HG02885 (cell line): Measurements from ENCODE around the gene OTUD4.
"Not testable (repeated sequence)": the region's sequence is repeated elsewhere in the genome, so short reads cannot be mapped to it uniquely, and the experiment has no call there.

Source experiments
- ATAC-seq: cut with Tn5 transposase; IDR thresholded peaks from one replicate; pipeline ENCODE4 v1.9.1; 2021; ENCODE audit warnings: mild to moderate bottlenecking; ENCODE audit not compliant: unreplicated experiment, poor library complexity

Gene OTUD4

DNA sequence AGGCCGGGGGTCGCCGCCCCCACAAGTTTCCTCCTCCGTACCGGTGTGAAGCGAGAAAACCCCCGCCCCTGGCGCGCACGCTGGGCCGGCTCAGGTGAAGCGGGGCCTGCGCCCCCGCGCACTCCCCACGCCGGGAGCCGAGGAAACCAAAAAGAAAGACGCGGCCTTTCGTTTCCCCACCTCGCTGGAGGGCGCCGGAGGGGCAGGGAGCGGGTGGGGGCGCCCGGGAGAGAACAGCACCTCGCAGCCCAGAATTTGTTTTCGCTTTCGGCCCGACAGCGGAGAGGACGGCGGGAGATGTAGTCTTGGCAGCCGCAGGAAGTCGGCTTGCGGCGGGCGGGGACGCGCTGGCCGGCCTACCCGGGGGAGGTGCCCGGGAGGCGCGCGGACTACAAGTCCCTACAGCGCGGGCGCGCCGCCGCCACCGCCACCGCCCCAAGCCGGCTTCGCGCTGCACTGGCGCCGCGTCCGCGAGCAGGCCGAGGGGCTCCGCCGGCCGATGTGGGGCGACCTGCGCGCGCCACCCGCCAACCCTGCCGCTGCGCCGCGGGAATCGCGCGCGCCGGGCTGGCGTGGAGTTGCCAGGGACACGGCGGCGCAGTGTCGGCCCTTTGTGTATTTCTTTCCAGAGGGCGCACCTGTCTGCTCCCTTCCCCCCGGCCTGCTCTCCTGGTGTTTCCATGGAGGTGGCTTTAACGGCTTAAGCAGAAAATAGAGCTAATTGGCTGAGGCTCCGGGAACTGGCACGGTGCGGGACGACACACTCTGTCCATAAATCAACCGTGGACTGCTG lies at the start of gene OTUD4:
Gene OTUD4 (minus strand): TSS at position 292 of the 793 bp plus-strand sequence. CDS start 616 bp downstream, outside the sequence.
- ATAC-seq, result peak; percentile 80

DNA sequence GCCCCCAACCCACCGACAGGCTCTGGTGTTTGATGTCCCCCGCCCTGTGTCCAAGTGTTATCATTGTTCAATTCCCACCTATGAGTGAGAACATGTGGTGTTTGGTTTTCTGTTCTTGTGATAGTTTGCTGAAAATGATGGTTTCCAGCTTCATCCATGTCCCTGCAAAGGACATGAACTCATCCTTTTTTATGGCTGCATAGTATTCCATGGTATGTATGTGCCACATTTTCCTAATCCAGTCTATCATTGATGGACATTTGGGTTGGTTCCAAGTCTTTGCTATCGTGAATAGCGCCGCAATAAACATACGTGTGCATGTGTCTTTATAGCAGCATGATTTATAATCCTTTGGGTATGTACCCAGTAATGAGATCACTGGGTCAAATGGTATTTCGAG lies 42.8 kb upstream of the OTUD4 start:
- ATAC-seq, result not testable (repeated sequence)

GRCh38 chr4:145221529-145221928 lies 41.1 kb upstream of the OTUD4 start:
- ATAC-seq, result not testable (repeated sequence)

DNA sequence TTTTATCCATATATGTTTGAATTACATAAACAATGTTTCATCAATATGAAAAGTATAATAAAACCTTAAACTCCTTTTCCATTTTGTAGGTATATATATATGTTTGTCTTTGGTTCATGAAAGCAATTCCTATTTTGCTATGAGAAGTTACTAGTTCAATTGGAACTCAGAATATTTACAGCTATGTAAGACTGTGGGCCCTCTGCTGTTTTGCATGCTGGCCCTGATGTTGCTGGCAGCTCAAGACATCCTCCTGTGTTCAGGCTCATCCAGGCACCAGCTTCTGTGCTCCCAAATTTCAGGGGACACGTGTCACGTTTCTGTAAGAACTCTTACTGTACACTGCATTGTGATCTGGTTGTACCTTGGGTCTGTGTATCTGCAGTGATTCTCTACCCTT lies 38.7 kb upstream of the OTUD4 start:
- ATAC-seq, result no peak

- peak; percentile 91 for ATAC-seq
Observed at GRCh38 chr4:145218251-145218650, 37.9 kb upstream of the OTUD4 start.

DNA sequence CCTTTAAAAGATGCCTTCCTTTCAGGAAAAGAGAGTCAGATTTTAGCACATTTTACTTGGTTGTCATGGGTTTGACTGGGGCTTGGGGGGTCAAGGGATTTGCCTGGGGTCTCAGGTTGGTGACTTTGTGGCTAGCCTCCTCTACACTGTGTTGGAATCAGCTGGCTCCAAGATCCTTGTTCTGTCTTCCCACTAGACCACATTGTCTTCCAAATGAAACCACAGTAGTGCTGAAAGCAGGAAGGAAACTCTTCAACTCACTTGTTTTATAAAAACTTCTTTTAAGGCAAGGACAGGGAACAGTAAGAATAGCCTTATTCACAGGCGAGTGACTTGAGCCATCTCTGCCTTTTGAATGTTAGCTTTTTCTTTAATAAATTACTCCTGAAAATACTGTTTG lies 37.0 kb upstream of the OTUD4 start:
- ATAC-seq, result no peak

DNA sequence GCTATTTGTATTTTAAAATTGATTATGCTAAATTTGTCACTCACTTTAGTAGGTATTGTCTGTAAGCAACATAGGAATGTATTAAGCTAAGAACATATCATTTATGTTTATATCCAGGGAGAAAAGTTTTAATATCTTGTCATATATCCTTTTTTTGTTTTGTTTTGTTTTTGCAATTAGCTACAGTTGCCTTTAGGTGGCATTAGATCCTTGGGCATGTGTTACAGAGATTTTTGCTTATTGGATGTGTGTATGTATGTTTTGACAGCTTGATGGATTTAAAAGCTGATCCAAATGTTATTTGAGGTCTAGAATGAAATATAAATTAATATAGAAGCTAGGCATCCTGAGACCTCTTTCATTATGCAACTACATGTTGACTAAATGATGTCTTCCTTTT lies 36.1 kb upstream of the OTUD4 start:
- no peak for ATAC-seq

GRCh38 chr4:145213245-145213644 lies 32.9 kb upstream of the OTUD4 start:
- peak; percentile 46 for ATAC-seq

- no peak for ATAC-seq
Observed at GRCh38 chr4:145207934-145208333, 27.5 kb upstream of the OTUD4 start.

DNA sequence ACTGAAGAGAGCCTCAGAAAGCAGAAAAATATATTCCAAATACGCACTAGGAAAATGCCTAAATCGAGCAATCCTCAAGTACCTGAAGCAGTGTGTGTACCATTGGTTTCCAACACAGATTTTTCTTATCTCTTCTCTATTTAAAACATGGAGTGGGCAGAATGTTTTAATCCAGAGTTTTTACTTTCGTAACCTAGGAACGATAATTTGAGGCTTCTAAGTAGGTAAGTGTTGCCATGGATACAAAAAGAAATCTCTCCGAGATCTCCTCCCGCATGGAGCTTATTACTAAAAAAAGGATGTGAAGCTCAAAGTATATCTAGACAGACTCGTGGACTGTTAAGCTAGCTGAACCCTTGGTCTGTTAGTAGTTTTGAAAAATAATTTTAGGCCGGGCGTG lies 23.0 kb upstream of the OTUD4 start:
- no peak for ATAC-seq

DNA sequence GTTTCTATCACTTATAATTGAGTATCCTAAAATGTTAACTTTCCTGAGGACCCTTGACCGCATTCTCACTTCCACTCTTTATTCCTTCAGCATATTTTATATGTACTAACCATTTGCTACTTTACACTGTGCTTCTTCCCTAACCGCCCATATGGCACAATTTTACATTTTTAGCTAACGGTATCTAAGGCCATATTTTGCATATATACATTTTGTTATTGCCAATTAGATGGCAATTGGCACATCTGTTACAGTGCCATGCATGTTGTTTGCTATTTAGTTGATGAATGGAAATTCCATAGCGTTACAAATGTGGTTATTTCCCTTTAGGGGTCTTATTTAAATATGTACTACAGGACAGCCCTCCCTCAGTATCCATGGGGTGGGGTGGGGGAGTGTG lies 20.0 kb upstream of the OTUD4 start:
- no peak for ATAC-seq

DNA sequence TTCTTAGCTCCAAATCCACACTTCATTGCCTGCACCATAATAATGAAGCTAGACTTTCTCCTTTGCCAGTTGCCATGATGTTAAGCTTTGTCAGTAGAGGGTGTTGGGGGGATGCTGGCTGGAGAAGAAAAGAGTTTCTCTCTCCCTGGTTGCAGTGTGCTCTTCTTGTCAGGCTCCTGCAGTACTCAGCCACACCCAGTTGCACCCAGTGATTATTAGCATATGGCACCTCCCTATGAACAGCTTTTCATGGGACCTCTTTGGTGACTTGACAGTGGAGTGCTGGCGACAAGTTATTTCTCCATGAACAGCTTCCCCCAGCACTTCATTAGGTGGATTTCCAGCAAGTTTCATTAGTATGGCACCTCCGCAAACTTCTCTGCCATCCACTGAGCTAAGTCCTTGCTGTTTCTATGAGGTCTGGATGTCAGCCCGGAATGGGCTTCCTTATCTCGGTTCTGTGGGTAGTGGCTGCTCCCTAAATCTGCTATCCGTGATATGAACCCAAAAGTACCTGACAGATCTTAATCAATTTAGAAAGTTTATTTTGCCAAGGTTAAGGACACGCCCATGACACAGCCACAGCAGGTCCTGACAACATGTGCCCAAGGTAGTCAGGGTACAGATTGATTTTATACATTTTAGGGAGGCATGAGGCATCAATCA lies 18.8 kb upstream of the OTUD4 start:
- ATAC-seq, result no peak

- no peak for ATAC-seq
Observed at GRCh38 chr4:145196747-145197146, 16.4 kb upstream of the OTUD4 start.

GRCh38 chr4:145195167-145195952 lies 15.0 kb upstream of the OTUD4 start:
- peak; percentile 95 for ATAC-seq

- no peak for ATAC-seq
Observed at GRCh38 chr4:145189981-145190380, 9.6 kb upstream of the OTUD4 start.

DNA sequence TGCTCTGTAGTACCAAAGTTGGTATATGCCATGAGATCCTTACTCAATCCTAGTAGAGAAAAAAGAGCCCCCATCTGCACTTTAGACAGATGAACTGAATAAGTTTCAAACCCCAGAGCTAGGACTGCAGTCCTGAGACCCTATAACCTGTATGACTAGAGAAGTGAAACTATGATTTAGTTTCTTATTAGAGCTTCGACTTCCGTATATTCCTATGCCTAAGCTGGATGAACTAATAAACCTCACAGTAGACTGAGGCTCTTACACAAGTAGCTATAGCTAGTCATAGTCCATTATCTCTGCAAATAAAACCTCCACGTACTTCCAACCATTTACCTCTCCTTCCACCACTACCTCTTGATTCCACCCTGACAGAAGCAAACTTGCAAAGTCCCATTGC lies 6.3 kb upstream of the OTUD4 start:
- peak; percentile 91 for ATAC-seq

GRCh38 chr4:145183581-145183980 lies 3.2 kb upstream of the OTUD4 start:
- no peak for ATAC-seq

DNA sequence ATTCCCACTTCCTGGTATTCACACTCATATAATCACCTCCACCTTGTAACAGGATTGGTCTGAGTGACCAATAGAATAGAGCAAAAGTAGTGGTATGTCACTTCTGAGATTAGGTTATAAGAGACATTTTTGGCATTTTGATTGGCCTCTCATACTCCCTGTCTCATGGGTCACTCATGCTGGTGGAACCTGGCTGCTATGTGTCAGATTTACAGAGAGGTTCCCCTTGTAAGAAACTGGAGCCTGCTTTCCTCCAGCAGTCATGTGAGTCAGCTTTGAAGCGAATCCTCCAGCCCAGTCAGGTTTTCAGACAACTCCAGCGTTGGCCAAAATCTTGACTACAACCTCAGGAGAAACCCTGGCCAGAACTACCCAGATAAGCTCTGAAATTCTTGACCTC lies 2.6 kb upstream of the OTUD4 start:
- ATAC-seq, result no peak

GRCh38 chr4:145182222-145182621 lies 1.8 kb upstream of the OTUD4 start:
- no peak for ATAC-seq

- no peak for ATAC-seq
Observed at GRCh38 chr4:145181091-145181501, 707 bp upstream of the OTUD4 start.

- peak; percentile 22 for ATAC-seq
Observed at GRCh38 chr4:145179861-145180297, 510 bp downstream of the OTUD4 start.
